ENCODE results near the gene CASP12.

CASP12 gene

DNA sequence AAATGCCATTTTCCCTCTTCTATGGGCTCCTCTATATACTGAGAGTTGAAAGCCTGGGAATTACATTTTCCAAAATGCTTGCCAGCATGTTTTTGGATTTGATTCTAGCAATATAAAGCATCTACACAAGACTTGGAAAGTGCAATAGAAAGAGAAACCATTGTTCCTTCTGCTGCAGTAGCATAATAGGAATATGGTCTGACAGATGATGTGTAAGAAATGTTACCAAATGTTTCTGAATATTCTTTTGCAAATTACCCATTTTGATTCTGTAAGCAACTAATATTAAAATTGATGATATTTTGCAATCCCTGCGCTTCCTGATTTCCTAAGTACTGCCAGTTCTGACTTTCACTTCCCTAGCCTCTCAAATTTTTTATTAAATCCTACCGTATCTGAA is 61.6 kb downstream of the CASP12 start:
- no peak for DNase-seq (ENCODE audit: low spot score)
